Brain pericyte (primary cell): ENCODE measurements around the gene YPEL3.

Source experiments
- DNase-seq: peaks from one replicate; pipeline ENCODE4 v3.0.0-alpha.2; 2012; ENCODE audit warnings: low read depth, low spot score

YPEL3 gene

DNA sequence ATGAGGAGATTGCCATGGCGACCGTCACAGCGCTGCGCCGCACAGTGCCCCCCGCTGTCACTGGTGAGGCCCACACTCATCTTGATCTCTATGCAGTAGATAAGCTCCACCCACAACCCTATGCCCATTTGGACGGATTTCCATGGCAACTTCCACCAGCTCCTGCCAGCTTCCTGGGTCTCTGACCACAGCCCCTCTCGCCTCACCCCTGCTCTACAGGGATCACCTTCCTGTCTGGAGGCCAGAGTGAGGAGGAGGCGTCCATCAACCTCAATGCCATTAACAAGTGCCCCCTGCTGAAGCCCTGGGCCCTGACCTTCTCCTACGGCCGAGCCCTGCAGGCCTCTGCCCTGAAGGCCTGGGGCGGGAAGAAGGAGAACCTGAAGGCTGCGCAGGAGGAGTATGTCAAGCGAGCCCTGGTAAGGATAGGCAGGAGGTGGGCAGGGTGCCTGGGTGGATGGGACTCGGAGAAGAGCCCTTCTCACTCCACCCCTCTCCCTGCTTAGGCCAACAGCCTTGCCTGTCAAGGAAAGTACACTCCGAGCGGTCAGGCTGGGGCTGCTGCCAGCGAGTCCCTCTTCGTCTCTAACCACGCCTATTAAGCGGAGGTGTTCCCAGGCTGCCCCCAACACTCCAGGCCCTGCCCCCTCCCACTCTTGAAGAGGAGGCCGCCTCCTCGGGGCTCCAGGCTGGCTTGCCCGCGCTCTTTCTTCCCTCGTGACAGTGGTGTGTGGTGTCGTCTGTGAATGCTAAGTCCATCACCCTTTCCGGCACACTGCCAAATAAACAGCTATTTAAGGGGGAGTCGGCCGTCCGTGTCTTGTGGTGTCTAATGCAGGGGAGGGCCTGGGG, 26.2 kb downstream of the YPEL3 start:
- DNase-seq = no peak

DNA sequence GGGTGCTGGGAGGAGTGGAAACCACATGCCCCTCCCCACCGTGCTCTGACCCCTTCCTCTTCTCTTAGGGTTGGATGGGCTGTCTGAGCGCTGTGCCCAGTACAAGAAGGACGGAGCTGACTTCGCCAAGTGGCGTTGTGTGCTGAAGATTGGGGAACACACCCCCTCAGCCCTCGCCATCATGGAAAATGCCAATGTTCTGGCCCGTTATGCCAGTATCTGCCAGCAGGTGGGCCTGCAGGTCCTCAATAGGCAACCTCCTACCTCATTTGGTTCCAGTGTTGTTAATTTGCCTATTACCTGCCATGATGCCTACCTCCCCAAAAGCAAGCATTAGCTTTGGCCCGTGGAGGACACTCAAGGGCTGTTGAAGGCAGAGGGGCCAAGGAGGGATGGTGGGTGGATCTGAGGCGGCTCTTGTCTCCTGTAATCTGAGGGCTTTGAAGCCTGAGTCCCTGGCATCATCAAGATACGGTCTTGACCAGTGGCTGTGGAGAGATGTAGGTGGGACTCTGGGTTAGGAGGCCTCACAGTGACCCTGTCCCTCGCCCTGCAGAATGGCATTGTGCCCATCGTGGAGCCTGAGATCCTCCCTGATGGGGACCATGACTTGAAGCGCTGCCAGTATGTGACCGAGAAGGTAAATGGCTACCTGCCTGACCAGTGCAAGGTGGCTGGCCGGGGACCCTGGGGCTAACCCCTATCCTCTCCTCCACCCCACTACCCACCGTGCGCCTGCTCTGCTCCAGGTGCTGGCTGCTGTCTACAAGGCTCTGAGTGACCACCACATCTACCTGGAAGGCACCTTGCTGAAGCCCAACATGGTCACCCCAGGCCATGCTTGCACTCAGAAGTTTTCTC, 27.0 kb downstream of the YPEL3 start:
- DNase-seq = no peak

- no peak for DNase-seq
Observed at GRCh38 chr16:30068333-30068732, 27.7 kb downstream of the YPEL3 start.

DNA sequence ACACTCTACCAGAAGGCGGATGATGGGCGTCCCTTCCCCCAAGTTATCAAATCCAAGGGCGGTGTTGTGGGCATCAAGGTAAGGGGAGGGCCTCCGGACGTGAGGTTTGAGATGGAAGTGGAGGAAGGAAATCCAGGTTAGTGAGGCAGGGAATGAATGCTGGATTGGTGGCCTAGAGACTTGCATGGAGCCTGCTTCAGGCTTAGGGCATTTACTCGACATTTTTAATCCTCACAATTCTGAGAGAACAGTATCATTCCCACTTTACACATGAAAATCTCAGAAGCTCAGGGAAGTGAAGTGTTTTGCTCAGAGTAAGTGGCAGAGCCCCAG, 28.5 kb downstream of the YPEL3 start:
- DNase-seq = no peak

DNA sequence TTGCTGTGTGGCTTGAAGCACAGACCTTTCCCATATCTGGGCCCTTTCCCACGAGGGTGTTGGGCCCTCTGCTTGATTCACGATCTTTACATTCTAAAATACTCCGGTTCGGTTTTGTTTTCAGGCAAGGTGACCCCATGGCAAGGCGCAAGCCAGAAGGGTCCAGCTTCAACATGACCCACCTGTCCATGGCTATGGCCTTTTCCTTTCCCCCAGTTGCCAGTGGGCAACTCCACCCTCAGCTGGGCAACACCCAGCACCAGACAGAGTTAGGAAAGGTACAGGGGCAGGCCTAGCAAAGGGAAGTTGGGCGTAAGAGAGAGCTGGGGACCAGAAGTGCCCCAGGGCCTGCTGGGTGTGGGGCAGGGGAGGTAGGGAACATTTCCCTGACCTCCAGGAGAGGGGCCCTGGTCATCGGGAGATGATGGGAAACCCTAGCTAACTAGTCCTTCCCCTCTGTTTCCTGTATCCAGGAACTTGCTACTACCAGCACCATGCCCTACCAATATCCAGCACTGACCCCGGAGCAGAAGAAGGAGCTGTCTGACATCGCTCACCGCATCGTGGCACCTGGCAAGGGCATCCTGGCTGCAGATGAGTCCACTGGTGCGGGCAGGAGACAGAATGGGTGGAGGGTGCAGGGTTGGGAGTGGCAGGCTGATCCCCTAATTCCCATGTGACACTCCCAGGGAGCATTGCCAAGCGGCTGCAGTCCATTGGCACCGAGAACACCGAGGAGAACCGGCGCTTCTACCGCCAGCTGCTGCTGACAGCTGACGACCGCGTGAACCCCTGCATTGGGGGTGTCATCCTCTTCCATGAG, 29.0 kb downstream of the YPEL3 start:
- DNase-seq = no peak

DNA sequence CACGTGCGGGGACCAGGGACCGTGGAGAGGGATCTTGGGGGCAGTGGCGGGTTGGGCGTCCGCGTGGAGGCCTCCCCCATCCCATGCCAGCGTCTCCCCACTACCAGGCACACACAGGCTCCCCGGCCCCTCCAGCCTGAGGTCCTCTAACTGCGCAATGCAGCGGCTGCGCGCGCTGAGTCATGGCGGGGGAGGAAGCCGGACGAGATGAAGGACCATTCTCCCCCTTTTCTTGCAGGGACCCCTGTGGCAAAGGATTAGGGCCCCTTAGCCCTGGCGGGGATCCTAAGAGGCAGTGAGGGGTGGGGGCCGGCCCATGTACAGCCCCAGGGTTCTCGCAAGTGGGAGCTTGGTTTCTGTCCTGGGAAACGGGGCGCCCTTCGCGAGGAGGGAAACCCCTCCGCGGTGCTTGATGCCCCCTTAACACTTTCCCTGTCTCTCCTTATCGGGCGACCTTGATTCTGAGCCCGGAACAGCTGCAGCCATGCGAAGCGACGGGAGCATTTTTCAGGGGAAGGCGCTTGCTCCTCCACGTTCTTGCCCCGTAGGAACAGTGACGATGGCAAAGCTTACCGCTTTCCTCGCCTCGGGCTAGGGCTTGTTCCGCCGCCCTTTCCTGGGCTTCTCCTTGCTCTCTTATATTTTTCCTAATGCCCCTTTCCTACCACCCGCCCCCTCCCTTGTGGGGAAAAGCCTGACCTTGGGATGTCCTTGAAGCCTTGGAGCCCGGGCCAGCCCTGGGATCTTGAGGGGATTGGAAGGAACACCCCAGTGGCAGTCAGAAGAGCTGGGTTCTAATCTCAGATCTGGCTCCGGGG, 29.9 kb downstream of the YPEL3 start:
- no peak for DNase-seq

DNA sequence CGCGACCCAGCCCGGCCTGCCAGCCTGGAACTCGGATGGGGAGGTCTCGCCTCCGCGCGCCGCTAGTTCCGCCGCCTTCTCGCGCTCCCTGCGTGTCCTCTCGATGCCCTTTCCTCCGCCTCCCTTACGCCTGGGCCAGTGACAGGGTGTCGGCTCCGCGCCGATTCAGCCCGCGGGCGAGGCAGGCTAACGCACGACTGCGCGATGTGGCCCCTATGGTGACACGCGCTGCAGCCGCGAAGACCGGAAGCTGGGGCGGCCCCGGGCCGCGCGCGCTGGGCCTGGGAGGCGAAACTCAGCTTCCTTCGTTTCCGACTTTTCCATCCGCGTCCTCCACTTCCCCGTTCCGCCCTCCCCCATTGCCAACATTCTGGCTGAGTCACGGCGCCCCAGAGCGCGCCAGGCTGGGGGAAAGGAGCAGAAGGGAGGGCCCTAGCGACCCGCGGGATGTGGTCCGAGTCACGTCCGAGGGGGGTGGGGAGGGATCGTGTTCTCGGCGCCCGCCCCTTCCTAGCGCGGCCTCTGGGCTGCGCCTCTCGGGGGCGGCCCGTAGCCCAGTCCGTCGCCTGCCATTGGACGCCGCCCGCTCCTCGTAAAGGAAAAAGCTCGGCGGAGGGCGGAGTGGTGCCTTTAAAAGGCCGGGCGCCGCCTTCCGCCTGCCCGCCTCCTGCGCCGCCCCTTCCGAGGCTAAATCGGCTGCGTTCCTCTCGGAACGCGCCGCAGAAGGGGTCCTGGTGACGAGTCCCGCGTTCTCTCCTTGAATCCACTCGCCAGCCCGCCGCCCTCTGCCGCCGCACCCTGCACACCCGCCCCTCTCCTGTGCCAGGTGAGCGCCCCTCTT, 30.7 kb downstream of the YPEL3 start, which contains the start of gene ALDOA:
ALDOA (plus strand) TSS at position 659 of the 841 bp plus-strand sequence. CDS start 1,138 bp downstream, outside the sequence.
- DNase-seq = peak; percentile 99

DNA sequence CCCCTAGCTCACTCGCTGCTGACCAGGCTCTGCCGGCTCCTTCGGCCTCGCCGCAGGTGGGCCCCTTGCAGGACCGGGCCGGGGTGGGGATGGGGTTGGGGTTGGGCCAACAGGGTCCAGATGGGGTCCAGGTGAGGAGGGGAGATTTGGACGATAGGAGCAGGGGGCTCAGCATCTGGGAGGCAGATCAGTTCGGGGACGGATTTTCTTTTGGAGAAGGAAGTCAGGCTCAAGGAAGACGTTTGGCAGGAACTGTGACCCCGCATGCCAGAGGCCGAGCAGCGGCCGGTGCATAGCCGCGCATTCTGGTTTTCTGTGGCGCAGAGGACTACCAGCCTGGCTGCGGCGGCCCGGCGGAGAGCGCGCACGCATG, 31.3 kb downstream of the YPEL3 start:
- no peak for DNase-seq

- DNase-seq = no peak
Observed at GRCh38 chr16:30063893-30064728, 31.9 kb downstream of the YPEL3 start.

DNA sequence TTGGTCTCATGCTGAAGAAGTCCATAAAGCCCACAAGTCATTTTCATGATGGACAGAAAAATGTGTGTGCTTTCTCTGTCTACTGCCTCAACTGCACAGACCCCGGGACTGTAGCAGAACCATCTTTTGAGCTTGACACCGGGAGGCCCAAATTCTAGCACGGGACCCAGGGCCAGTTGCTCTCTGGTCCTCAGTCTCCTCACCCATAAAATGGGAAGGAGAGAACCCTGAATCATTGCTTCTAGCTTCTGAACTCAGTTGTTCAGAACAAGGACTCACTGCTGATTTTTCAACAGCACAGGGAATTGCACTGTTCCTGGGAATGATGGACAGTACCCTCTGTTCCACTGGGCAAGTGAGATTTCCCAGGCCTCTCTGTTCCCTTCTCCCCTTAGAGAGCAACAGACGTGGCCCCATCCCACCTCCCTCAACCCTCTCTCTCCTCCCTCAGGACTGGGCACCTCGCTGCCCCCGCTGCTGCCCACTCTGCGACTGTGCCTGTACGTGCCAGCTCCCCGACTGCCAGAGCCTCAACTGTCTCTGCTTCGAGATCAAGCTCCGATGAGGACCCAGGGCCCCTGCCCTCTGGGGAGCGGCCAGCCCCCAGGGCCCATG, 32.6 kb downstream of the YPEL3 start:
- no peak for DNase-seq

- no peak for DNase-seq
Observed at GRCh38 chr16:30060836-30061554, 35.0 kb downstream of the YPEL3 start.

DNA sequence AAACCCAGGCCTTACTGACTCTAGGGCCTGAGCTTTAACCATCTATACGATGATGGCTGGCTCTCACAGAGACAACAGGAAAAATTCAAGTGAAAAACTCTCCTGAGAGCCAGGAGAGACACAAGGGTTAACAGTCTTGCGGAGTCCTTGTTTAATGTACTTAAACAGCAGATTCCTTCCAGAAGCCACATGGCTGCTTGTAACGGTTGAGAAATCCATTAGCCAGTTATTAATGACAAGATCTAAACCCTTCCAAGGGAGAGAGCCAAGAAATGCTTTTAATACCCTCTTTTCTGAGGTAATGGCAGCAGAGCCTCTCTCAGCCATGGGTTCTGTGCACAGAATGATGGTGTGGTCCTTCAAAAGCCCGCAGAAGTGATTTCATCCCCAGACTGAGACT, 35.7 kb downstream of the YPEL3 start:
- DNase-seq = no peak

DNA sequence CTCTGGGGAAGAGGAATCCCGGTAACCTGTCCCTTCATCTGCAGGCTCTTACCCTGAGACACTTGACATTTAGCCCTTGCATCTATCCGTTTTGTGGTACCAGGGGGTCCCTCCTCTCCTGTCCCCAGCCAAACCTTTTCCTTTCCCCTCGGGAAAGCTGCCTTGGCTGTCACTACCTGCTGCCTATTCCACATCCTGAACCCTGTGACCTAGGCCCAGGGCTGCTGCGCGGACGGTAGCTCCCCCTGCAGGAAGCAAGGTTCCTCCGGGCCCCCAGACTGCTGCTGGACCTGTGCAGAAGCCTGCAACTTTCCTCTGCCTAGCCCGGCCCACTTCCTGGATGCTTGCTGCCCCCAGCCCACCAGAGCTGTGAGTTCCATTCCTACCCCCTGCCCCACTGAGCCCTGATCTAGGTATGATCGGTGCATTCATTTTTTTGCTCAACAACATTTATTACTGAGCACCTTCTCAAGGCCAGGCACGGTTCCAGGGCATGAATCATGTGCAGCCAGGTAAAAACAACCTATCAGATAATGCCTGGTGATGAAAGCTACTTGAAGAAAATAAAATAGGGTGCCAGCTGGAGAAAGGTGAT, 41.0 kb downstream of the YPEL3 start:
- DNase-seq = no peak

- DNase-seq = no peak
Observed at GRCh38 chr16:30054451-30054850, 41.6 kb downstream of the YPEL3 start.

DNA sequence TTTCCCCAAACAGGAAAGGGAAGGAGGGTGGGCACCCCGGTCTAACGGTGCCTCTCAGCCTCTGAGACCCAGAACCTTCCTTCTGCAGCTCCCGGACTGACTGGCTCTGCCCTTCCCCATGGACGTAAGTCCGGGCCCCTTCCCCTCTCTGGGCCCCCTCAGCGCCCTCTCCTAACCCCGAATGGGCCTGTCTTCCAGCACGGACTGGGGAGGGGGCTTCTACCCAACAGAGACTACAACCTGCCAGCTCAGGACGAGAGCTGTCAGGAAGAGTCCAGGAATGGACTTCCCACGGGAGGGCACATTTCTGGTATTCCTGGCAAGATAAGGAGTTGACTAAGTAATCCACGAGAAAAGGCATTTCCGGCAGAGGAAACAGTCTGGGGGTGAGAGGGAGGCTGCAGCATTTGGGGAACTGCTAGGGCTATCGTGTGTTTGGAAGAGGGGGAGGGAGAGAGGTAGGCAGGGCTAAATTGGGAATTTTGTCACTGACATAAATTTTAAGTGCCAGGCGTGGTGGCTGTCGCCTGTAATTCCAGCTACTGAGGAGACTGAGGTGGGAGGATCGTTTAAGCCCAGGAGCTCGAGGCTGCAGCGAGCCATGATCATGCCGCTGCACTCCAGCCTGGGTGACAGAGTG, 42.5 kb downstream of the YPEL3 start:
- DNase-seq = no peak

DNA sequence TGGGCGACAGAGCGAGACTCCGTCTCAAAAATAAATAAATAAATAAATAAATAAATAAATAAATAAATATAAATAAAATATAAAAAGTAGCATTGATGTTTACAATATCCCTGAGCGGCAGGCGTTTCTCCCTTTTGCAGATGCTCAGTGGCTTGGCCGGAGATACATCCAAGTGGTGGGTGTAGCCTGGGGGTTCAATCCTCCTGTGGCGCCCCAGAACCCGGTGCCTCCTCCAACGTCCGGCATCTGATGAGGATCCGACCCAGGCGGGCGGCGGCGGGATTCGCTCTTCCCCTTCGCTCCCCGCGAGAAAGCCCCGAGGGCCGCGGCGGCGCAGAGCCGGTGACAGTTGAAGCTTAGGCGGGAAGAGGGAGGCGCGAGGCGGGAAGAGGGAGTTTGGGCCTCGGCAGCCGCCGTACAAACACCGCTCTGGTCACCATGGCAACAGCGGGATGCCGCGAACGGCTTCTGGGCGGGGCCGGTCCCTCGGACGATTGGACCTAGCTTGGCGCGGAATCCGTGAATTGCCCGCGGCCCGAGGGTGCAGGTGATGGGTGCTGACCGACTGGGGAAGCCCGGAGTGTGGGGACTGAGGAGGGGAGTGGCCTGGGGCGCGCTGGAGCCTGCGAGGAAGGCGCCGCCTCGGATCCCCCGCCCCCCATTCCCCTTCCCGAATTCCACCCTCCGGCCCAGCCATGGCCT, 43.2 kb downstream of the YPEL3 start:
- DNase-seq = peak; percentile 47

DNA sequence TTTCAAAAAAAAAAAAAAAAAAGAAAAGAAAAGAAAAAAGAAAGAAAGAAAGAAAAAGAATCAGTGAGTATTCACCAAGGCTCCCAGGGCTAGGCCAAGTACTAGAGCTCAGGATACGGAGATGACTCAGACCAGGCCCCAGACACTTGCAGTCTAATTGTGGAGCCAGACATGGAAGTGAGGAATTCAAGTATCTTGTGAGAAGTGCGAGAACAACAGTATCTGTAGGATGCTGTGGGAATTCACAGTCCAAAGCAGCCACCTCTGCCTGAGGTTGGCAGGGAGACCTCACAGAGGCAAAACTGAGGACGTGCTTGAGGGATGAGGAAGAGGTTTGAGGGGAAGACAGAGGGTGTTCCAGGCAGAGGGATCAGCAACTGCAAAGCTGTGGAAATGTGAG, 44.5 kb downstream of the YPEL3 start:
- DNase-seq = no peak
